Natural killer cell (primary cell): Measurements from ENCODE around the gene CDSN. TPM values are rescaled to one million over a fixed set of nuclear protein-coding genes. Genes with fewer than 3 reads are reported as not detected.
"Not testable (repeated sequence)": the region's sequence is repeated elsewhere in the genome, so short reads cannot be mapped to it uniquely, and the experiment has no call there.

Experiments used
- ATAC-seq, 3 donors: fragments of 150-1000 bp in 2 of 3; fragments of 200-7000 bp in 1 of 3; cut with Tn5 transposase; 1 replicate in 1 of 3; 2 replicates in 2 of 3; pipeline ENCODE4 v1.10.0; 2021; ENCODE audit warnings: mild to moderate bottlenecking in 2 of 3, moderate library complexity in 2 of 3
- DNase-seq, 2 donors: peaks; one replicate each; pipeline versions ENCODE4 v3.0.0 to v3.0.0-alpha.2; 2013 to 2021; ENCODE audit warnings: mixed read lengths in 1 of 2
- H3K27ac ChIP-seq: one replicate; pipeline ENCODE4 v1.5.1; 2013; ENCODE audit warnings: mild to moderate bottlenecking, low read length
- H3K27me3 ChIP-seq: one replicate; pipeline ENCODE4 v1.6.1; 2013; ENCODE audit warnings: low read length; ENCODE audit not compliant: control insufficient read depth, insufficient read depth
- H3K36me3 ChIP-seq: one replicate; pipeline ENCODE4 v1.6.1; 2013; ENCODE audit warnings: low read length; ENCODE audit not compliant: control insufficient read depth, insufficient read depth
- H3K4me1 ChIP-seq: one replicate; pipeline ENCODE4 v1.6.1; 2013; ENCODE audit warnings: low read length; ENCODE audit not compliant: control insufficient read depth, insufficient read depth
- H3K4me3 ChIP-seq: one replicate; pipeline ENCODE4 v1.5.1; 2013; ENCODE audit warnings: low read length
- H3K9me3 ChIP-seq: one replicate; pipeline ENCODE4 v1.6.1; 2013; ENCODE audit warnings: low read length; ENCODE audit not compliant: control insufficient read depth, insufficient read depth
- H3K27ac Mint-ChIP-seq, 2 donors: one replicate each; pipeline ENCODE4 v1.8.0; 2022; ENCODE audit warnings: mild to moderate bottlenecking in 2 of 2, mixed read lengths in 2 of 2, moderate library complexity in 1 of 2
- H3K27me3 Mint-ChIP-seq, 2 donors: one replicate each; pipeline ENCODE4 v1.8.0; 2022; ENCODE audit warnings: low read depth in 2 of 2, mixed read lengths in 2 of 2
- H3K36me3 Mint-ChIP-seq: one replicate; pipeline ENCODE4 v1.8.0; 2022; ENCODE audit warnings: mixed read lengths
- H3K4me1 Mint-ChIP-seq, 2 donors: one replicate each; pipeline ENCODE4 v1.8.0; 2022; ENCODE audit warnings: mixed read lengths in 2 of 2
- H3K4me3 Mint-ChIP-seq: one replicate; pipeline ENCODE4 v1.8.0; 2022; ENCODE audit warnings: mild to moderate bottlenecking, moderate library complexity, mixed read lengths
- H3K9me3 Mint-ChIP-seq, 2 donors: one replicate each; pipeline ENCODE4 v1.8.0; 2022; ENCODE audit warnings: mixed read lengths in 2 of 2
- CTCF ChIP-seq: fragments of 200-600 bp; IDR thresholded peaks from one replicate; pipeline ENCODE4 v1.8.0; 2022; ENCODE audit warnings: antibody characterized with exemption
- WGBS: methylation state at CpG from one replicate; pipeline ENCODE4 v1.1.7; 2013; ENCODE audit warnings: missing lambda C conversion rate; ENCODE audit not compliant: insufficient coverage; 5-methylcytosine and 5-hydroxymethylcytosine counted together
- intact Hi-C: fragments of 100-400 bp; cut with micrococcal nuclease; formaldehyde crosslinking; loops from one replicate; pipeline ENCODE4 v1.14.2; 2022
- total RNA-seq, 4 donors: library from RNA; stranded (reverse); fragments of 120-200 nt in 1 of 4; gene quantifications; one replicate each; pipeline versions ENCODE4 v1.2.3 to v1.2.4, GENCODE V29; 2013 to 2022

Gene CDSN
- total RNA-seq, 3 donors from 2014 or later (not counting 1 experiment from before 2014, with no cell fraction given) = not detected

- Mint-ChIP-seq H3K9me3 (no peaks in the 10 kb centered on the region), H3K27ac (no peak overlapping the region), H3K27me3 (peaks cover 3 to 8% of the 10 kb centered on the region in 2 donors), H3K36me3 (no peaks in the 10 kb centered on the region), H3K4me1 (peaks cover 0 to 9% of the 10 kb centered on the region in 2 donors), H3K4me3 (no peak overlapping the region)
- H3K9me3 ChIP-seq = no peaks in the 10 kb centered on the region
- no peak for TF ChIP-seq CTCF
- H3K36me3 ChIP-seq = no peaks in the 10 kb centered on the region
- H3K4me1 ChIP-seq = peaks cover 8% of the 10 kb centered on the region
- DNase-seq = no peak
- WGBS = 70% methylated on average over 1 of the region's 1 CpG
- no peak overlapping the region for H3K4me3 ChIP-seq
- ATAC-seq = no peak
- H3K27ac ChIP-seq = no peak overlapping the region
- intact Hi-C loops = no loop called here
- H3K27me3 ChIP-seq = no peaks in the 10 kb centered on the region
These were observed 44.7 kb downstream of the CDSN start for GRCh38 chr6:31075528-31075927.

- Histone ChIP-seq H3K9me3 (no peaks in the 10 kb centered on the region), H3K4me3 (no peak overlapping the region), H3K4me1 (peaks cover 2% of the 10 kb centered on the region), H3K27me3 (no peaks in the 10 kb centered on the region), H3K36me3 (no peaks in the 10 kb centered on the region), H3K27ac (no peak overlapping the region)
- Mint-ChIP-seq H3K4me3 (no peak overlapping the region), H3K4me1 (peaks cover 0 to 2% of the 10 kb centered on the region in 2 donors), H3K9me3 (no peaks in the 10 kb centered on the region), H3K36me3 (no peaks in the 10 kb centered on the region), H3K27me3 (no peaks in the 10 kb centered on the region), H3K27ac (no peak overlapping the region)
- WGBS = 81% methylated on average over 4 of the region's 4 CpGs
- intact Hi-C loops = no loop called here
- DNase-seq = no peak
- no peak for TF ChIP-seq CTCF
- ATAC-seq = no peak
These were observed 45.8 kb downstream of the CDSN start for GRCh38 chr6:31074401-31074800.

GRCh38 chr6:31070711-31071197 is 49.5 kb downstream of the CDSN start:
- Histone ChIP-seq H3K4me1 (no peaks in the 10 kb centered on the region), H3K36me3 (no peaks in the 10 kb centered on the region), H3K27ac (no peak overlapping the region), H3K27me3 (no peaks in the 10 kb centered on the region), H3K9me3 (no peaks in the 10 kb centered on the region), H3K4me3 (no peak overlapping the region)
- WGBS = 66% methylated on average over 4 of the region's 6 CpGs
- intact Hi-C loops = no loop called here
- no peak overlapping the region for H3K4me3 Mint-ChIP-seq
- no peak overlapping the region for H3K27ac Mint-ChIP-seq
- no peak for ATAC-seq
- DNase-seq = no peak
- H3K27me3 Mint-ChIP-seq = no peaks in the 10 kb centered on the region
- no peaks in the 10 kb centered on the region for H3K9me3 Mint-ChIP-seq
- H3K4me1 Mint-ChIP-seq = no peaks in the 10 kb centered on the region
- no peak for TF ChIP-seq CTCF
- H3K36me3 Mint-ChIP-seq = no peaks in the 10 kb centered on the region

GRCh38 chr6:31068669-31069340 is 51.4 kb downstream of the CDSN start:
- WGBS = 51% methylated on average over 12 of the region's 13 CpGs
- Mint-ChIP-seq H3K4me3 (no peak overlapping the region), H3K27me3 (no peaks in the 10 kb centered on the region), H3K9me3 (no peaks in the 10 kb centered on the region), H3K4me1 (no peaks in the 10 kb centered on the region), H3K27ac (no peak overlapping the region), H3K36me3 (no peaks in the 10 kb centered on the region)
- Histone ChIP-seq H3K4me3 (no peak overlapping the region), H3K36me3 (no peaks in the 10 kb centered on the region), H3K9me3 (no peaks in the 10 kb centered on the region), H3K27me3 (no peaks in the 10 kb centered on the region), H3K27ac (no peak overlapping the region), H3K4me1 (no peaks in the 10 kb centered on the region)
- TF ChIP-seq CTCF = peak; percentile 62
- intact Hi-C loops = no loop called here
- DNase-seq (peak; percentile 21 to 85), ATAC-seq (peak; percentile 77 to 98 (median 84))

- DNase-seq, H3K36me3 Mint-ChIP-seq, H3K4me3 ChIP-seq, H3K27me3 ChIP-seq, H3K9me3 ChIP-seq, H3K27ac Mint-ChIP-seq, H3K27ac ChIP-seq, H3K36me3 ChIP-seq, H3K9me3 Mint-ChIP-seq, H3K4me1 Mint-ChIP-seq, H3K27me3 Mint-ChIP-seq, H3K4me1 ChIP-seq, H3K4me3 Mint-ChIP-seq, ATAC-seq, intact Hi-C loops: not testable (repeated sequence)
- 86% methylated on average over 5 of the region's 11 CpGs for WGBS
These were observed 52.2 kb downstream of the CDSN start for GRCh38 chr6:31067891-31068668.
